ENCODE measurements around the gene FOXD1. TPM values are rescaled to one million over a fixed set of nuclear protein-coding genes. Genes with fewer than 3 reads are reported as not detected.
"Not testable (repeated sequence)": the region's sequence is repeated elsewhere in the genome, so short reads cannot be mapped to it uniquely, and the experiment has no call there.

FOXD1 gene
- total and polyA plus RNA-seq, 2 donors, result 0.30 to 0.58 TPM

GRCh38 chr5:73426034-73426433 is 22.5 kb downstream of the FOXD1 start:
- DNase-seq (ENCODE audit: extremely low spot score), result no peak

GRCh38 chr5:73424556-73424977 is 24.0 kb downstream of the FOXD1 start:
- DNase-seq (ENCODE audit: extremely low spot score), result no peak
- peaks cover 3% of the 10 kb centered on the region for H3K4me1 ChIP-seq (ENCODE audit: insufficient read depth)
- no peaks in the 10 kb centered on the region for H3K36me3 ChIP-seq (ENCODE audit: insufficient read depth)
- no peak overlapping the region for H3K27ac ChIP-seq (ENCODE audit: low read depth)
- WGBS, result 53% methylated on average over 5 of the region's 5 CpGs
- no peak overlapping the region for H3K4me3 ChIP-seq (ENCODE audit: low read depth, low read length)

More at GRCh38 chr5:73426034-73426433, 22.5 kb downstream of the FOXD1 start:
- Histone ChIP-seq H3K27ac (ENCODE audit: low read depth) (no peak overlapping the region), H3K4me1 (ENCODE audit: insufficient read depth) (no peaks in the 10 kb centered on the region), H3K36me3 (ENCODE audit: insufficient read depth) (no peaks in the 10 kb centered on the region), H3K4me3 (ENCODE audit: low read depth, low read length) (no peak overlapping the region)
- 76% methylated on average over 3 of the region's 3 CpGs for WGBS

GRCh38 chr5:73422164-73422563 is 26.4 kb downstream of the FOXD1 start:
- 57% methylated on average over 1 of the region's 1 CpG for WGBS
- H3K36me3 ChIP-seq (ENCODE audit: insufficient read depth), result no peaks in the 10 kb centered on the region
- no peak overlapping the region for H3K4me3 ChIP-seq (ENCODE audit: low read depth, low read length)
- H3K4me1 ChIP-seq (ENCODE audit: insufficient read depth), result peaks cover 3% of the 10 kb centered on the region
- H3K27ac ChIP-seq (ENCODE audit: low read depth), result no peak overlapping the region
- DNase-seq (ENCODE audit: extremely low spot score), result no peak

- no peak for DNase-seq (ENCODE audit: extremely low spot score)
- peaks cover 3% of the 10 kb centered on the region for H3K4me1 ChIP-seq (ENCODE audit: insufficient read depth)
- no peaks in the 10 kb centered on the region for H3K36me3 ChIP-seq (ENCODE audit: insufficient read depth)
- H3K27ac ChIP-seq (ENCODE audit: low read depth), result no peak overlapping the region
- 49% methylated on average over 3 of the region's 3 CpGs for WGBS
- H3K4me3 ChIP-seq (ENCODE audit: low read depth, low read length), result no peak overlapping the region
These were observed 27.9 kb downstream of the FOXD1 start for GRCh38 chr5:73420666-73421065.

GRCh38 chr5:73419465-73420390 is 28.8 kb downstream of the FOXD1 start:
- Histone ChIP-seq H3K4me1 (ENCODE audit: insufficient read depth) (peaks cover 3% of the 10 kb centered on the region), H3K27ac (ENCODE audit: low read depth) (no peak overlapping the region), H3K36me3 (ENCODE audit: insufficient read depth) (no peaks in the 10 kb centered on the region), H3K4me3 (ENCODE audit: low read depth, low read length) (no peak overlapping the region)
- no peak for DNase-seq (ENCODE audit: extremely low spot score)
- 2% methylated on average over 79 of the region's 79 CpGs for WGBS

- no peak overlapping the region for H3K4me3 ChIP-seq (ENCODE audit: low read depth, low read length)
- no peak overlapping the region for H3K27ac ChIP-seq (ENCODE audit: low read depth)
- 30% methylated on average over 6 of the region's 6 CpGs for WGBS
These were observed 29.5 kb downstream of the FOXD1 start for GRCh38 chr5:73419117-73419464.

GRCh38 chr5:73418244-73418691 is 30.3 kb downstream of the FOXD1 start:
- no peak for DNase-seq (ENCODE audit: extremely low spot score)
- Histone ChIP-seq H3K27ac (ENCODE audit: low read depth) (no peak overlapping the region), H3K4me1 (ENCODE audit: insufficient read depth) (peaks cover 3% of the 10 kb centered on the region), H3K4me3 (ENCODE audit: low read depth, low read length) (no peak overlapping the region), H3K36me3 (ENCODE audit: insufficient read depth) (no peaks in the 10 kb centered on the region)
- 70% methylated on average over 6 of the region's 6 CpGs for WGBS

More at GRCh38 chr5:73419117-73419464, 29.5 kb downstream of the FOXD1 start:
- Histone ChIP-seq H3K4me1 (ENCODE audit: insufficient read depth) (peaks cover 3% of the 10 kb centered on the region), H3K36me3 (ENCODE audit: insufficient read depth) (no peaks in the 10 kb centered on the region)
- DNase-seq (ENCODE audit: extremely low spot score), result no peak

- 39% methylated on average over 10 of the region's 10 CpGs for WGBS
- DNase-seq (ENCODE audit: extremely low spot score), result no peak
- no peak overlapping the region for H3K27ac ChIP-seq (ENCODE audit: low read depth)
- peaks cover 3% of the 10 kb centered on the region for H3K4me1 ChIP-seq (ENCODE audit: insufficient read depth)
- H3K36me3 ChIP-seq (ENCODE audit: insufficient read depth), result no peaks in the 10 kb centered on the region
- no peak overlapping the region for H3K4me3 ChIP-seq (ENCODE audit: low read depth, low read length)
These were observed 31.1 kb downstream of the FOXD1 start for GRCh38 chr5:73417303-73418034.

GRCh38 chr5:73415617-73416016 is 33.0 kb downstream of the FOXD1 start:
- Histone ChIP-seq H3K4me1 (ENCODE audit: insufficient read depth) (peaks cover 3% of the 10 kb centered on the region), H3K27ac (ENCODE audit: low read depth) (no peak overlapping the region), H3K36me3 (ENCODE audit: insufficient read depth) (no peaks in the 10 kb centered on the region), H3K4me3 (ENCODE audit: low read depth, low read length) (no peak overlapping the region)
- WGBS, result 64% methylated on average over 5 of the region's 5 CpGs
- DNase-seq (ENCODE audit: extremely low spot score), result no peak

- no peak overlapping the region for H3K4me3 ChIP-seq (ENCODE audit: low read depth, low read length)
- DNase-seq (ENCODE audit: extremely low spot score), result no peak
- 66% methylated on average over 2 of the region's 2 CpGs for WGBS
- H3K4me1 ChIP-seq (ENCODE audit: insufficient read depth), result peaks cover 3% of the 10 kb centered on the region
- H3K27ac ChIP-seq (ENCODE audit: low read depth), result no peak overlapping the region
- H3K36me3 ChIP-seq (ENCODE audit: insufficient read depth), result no peaks in the 10 kb centered on the region
These were observed 33.4 kb downstream of the FOXD1 start for GRCh38 chr5:73415171-73415570.

GRCh38 chr5:73412597-73412988 is 36.0 kb downstream of the FOXD1 start:
- H3K4me1 ChIP-seq (ENCODE audit: insufficient read depth), result no peaks in the 10 kb centered on the region
- DNase-seq (ENCODE audit: extremely low spot score), result no peak
- no peak overlapping the region for H3K27ac ChIP-seq (ENCODE audit: low read depth)
- 75% methylated on average over 1 of the region's 1 CpG for WGBS
- no peaks in the 10 kb centered on the region for H3K36me3 ChIP-seq (ENCODE audit: insufficient read depth)
- no peak overlapping the region for H3K4me3 ChIP-seq (ENCODE audit: low read depth, low read length)

- Histone ChIP-seq H3K4me3 (ENCODE audit: low read depth, low read length) (no peak overlapping the region), H3K4me1 (ENCODE audit: insufficient read depth) (no peaks in the 10 kb centered on the region), H3K36me3 (ENCODE audit: insufficient read depth) (no peaks in the 10 kb centered on the region), H3K27ac (ENCODE audit: low read depth) (no peak overlapping the region)
- no peak for DNase-seq (ENCODE audit: extremely low spot score)
- 34% methylated on average over 5 of the region's 5 CpGs for WGBS
These were observed 36.5 kb downstream of the FOXD1 start for GRCh38 chr5:73411936-73412596.

GRCh38 chr5:73409927-73410326 is 38.6 kb downstream of the FOXD1 start:
- not testable (repeated sequence) for H3K27ac ChIP-seq (ENCODE audit: low read depth); H3K4me1 ChIP-seq (ENCODE audit: insufficient read depth); DNase-seq (ENCODE audit: extremely low spot score); H3K36me3 ChIP-seq (ENCODE audit: insufficient read depth); H3K4me3 ChIP-seq (ENCODE audit: low read depth, low read length)
- WGBS, result 84% methylated on average over 18 of the region's 18 CpGs
